Inflammatory macrophage treated with lipopolysaccharide for 4 hours (primary cell): Measurements from ENCODE around the gene FER1L5.

Experiments
- DNase-seq: peaks from one replicate; pipeline ENCODE4 v3.0.0-alpha.2; 2020

FER1L5 gene

DNA sequence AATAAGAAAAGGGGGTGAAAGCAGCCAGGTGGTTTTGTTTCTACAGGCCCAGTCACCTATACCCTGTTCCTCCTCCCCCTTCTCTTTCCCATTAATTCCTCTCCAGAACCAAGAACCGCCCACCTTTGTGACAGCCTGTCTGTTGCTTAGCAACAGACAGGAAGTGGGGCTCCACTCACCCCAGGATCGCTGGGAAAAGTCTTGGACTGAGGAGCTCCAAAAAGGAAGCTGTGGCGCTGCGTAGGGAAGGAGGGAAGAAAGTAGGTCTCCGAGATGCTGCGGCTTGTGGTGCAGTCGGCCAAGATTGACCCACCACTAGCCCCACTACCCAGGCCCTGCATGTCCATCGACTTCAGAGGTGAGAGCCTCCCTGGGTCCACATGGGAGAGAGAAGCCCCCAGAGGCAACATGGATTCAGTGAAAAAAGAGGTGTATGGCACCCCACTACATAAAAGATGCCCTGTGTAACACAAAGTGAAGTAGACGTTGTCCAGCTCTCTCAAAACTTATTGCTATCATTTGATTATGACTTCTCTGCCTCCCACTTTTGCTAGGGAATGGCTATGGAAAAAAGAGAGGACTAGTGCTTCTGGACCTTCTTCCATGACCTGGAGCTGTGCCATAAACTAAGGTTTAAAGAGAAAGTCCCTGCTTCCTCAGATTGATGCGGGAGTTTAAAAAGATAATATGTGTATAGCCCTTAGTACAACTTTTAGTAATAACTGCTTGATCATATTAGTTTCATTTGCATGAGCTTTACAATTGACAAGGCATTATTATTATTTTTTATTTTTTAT, at the start of gene FER1L5:
TSS of gene FER1L5 (plus strand) at position 201 of the 797 bp plus-strand sequence. CDS start at position 274, 73 bp downstream.
- no peak for DNase-seq

DNA sequence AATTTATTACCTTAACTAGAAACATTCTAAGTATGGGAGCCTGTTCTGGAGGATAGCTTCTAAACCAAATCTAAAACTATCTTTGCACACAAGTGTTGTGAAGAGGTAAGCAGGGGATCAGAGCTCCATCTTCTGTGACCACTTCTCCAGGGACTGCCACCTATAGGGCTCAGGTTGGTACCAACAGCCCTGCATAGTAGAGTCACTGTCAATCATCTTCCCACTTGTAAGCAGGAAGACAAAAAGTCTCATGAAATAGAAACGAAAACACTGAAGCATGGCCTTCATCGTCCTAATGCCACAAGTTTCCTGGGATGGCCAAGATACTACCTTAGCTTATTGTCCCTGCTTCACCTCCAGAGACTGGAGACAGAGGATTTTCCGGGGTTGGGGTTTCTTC, 48.3 kb upstream of the FER1L5 start:
- DNase-seq: no peak

DNA sequence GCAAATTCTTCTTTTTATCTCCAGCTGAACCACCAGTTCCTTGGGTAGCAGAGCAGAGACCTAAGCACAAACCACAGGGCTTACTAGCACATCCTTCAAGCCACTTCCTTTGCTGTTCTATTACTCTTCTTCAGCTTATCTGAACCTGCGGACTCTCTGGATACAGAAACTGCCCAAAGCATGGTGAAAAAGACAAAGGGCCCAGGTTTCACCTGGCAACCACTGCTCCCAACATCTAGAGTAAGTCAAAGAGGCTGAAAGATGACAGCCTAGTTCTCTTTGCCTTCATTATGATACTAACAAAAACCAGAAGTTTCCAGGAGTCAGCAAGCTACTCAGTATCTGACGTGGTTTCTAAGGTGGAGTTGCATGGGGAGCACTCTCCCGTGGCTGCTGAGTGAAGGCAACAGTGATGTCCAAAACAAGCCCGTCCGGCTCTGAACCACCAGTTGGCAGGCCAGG, 47.8 kb upstream of the FER1L5 start:
- no peak for DNase-seq

DNA sequence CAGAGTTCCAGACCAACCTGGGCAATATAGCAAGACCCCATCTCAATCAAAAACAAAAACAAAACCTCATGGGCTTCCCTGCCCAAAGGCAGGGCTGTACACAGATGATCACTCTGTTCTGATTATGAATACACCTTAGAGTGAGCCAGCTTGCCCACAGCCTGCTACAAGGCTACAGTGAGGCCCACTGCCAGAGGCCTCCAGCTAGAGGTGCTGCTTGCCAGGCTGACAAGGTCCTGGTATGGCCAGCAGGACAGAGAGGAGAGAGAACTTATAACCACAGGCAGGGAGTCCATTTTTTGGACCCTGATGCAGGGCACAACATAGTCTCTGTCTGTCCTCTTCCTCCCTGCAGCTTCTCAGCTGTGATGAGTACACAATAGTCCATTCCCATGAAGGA, 46.0 kb upstream of the FER1L5 start:
- DNase-seq: no peak

DNA sequence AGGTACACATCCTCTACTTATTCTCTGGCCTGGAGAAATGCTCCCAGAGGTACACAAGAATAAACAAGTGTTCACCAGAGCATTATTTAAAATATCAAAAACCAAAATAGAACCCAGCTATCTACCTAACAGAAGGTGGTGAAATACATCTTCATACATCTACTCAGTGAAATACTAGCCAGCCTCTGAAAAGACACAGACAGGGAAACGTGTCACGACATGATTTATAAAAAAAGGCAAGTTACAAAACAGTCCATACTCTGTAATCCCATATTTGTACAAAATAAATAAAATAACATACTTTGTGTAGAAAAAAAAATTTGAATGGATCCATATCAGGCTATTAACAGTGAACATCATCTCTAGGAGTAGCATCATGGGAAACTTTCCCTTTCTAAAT, 42.6 kb upstream of the FER1L5 start:
- DNase-seq: no peak

DNA sequence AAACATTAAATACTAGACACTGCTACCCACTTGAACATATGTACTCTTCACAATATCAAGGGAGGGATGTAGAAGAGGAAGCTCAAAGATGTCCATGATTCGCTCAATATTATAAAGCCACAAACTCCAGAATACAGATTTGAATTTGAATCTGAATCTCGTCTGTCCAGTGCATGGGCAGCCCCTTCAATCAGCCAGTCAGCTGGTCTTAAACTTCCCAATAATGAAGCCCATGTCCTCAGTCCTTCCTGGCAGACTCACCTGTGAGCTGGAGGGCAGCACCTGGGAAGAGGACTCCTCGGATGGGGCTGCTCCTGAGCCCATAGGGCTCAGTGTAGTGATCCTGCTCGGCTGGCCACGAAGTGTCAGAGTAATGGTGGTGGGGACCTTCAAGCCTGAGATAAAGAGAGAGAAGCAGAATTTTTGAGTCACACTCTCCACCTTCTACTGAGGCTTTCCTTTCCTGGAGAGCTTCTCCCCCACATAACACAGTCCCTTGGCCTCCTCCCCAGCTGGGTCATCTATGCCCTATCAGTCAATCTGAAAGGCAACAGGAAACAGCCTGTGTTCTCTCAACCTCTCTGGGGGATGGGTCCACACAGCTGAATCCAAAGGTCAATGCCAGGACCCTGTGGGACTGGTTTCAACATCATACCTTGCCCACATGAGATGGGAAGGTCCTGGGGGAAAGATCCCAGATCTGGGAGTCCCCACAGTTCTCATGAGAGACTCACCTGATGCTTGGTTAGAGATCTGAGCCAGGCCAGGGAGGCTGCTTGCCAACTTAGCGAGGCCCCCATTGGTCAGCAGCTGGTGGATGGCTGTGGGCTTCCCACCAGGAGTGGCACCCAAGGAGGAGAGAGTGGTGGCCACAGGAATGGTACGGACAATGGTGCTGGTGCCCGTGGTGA, 40.9 kb upstream of the FER1L5 start:
- DNase-seq: no peak

DNA sequence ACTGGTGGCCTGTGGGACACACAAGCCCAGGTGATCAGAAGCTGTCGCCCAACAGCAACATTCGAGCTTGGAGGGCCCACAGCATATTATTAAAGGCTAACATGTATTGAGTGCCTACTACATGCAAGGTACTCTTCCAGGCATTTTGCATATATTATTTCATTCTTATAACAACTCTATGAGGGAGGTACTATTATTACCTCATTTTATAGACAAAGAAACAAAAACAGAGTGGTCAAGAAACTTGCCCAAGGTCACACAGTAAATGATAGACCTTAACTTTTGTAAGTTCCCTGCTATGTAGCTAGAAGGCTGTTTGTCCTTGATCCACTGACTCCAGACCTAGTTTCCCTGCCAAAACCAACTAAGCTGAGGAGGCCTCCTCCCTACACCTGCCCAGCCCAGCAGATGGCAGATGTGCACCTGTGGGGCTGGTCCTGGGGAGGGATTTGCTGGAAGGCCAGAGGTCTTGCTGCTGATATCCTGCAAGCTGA, 40.2 kb upstream of the FER1L5 start:
- no peak for DNase-seq

DNA sequence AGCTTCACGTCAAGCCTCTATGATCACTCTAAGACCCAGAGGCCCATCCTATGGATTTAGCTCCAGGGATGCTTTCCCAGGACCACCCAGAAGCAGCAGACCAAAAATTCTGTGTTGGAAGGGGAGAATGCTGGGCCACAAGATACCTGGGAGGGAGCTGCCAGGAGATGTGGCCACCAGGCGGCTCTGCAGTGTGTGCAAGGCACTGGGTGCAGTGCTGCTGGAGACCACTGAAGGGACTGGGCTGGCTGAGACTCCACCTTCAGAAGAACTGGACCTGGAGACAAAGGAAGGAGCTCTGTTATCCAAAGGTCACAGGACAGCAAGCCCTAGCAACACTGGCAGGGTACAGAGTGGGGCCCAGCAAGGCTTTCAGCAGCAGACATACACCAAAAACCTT, 38.5 kb upstream of the FER1L5 start:
- no peak for DNase-seq

DNA sequence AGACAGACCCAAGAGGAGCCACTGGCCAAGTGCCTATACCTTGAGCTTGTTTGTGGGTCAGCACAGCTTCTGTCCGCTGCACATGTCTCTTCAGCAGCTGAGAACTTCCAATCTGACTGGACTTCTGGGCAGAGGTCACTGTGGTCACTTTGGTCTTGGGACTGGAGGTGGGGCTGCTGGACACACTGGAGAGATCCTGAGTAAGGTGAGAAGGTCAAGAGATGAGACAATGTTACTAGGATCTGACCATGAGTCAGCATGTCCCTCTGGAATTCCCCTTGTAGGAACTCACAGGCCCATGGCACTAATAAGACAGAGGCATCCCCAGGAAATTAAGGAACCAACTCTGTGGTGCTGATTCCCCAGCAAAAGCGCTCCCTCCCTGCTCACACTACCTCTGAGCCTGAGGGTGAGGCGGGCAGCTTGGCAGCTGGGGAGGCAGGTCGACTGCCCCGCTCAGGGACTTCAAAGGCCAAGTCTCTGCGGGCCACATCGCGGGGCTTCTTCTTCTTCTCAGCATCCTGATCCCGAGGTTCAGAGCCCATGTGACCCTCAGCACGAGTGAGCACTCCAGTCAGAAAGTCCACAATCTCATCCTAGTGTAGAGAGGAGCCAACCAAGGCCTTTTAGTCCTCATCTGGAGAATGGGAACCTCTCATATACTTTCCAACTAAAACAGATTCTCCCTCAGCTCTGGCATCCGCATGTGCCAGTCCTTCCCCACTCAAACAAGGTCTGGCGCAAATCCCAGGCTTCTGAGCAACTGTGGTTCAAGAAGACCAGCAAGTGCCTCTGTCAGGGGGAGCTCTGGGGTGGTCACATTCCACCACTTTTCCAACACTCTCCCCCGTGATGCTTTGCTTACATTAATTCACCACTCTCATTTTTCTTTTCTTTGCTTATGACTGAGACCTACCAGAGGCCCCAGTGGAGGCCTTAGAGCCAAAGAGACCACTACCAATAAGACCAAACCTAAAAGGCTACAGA, 33.8 kb upstream of the FER1L5 start:
- DNase-seq: peak; percentile 87

DNA sequence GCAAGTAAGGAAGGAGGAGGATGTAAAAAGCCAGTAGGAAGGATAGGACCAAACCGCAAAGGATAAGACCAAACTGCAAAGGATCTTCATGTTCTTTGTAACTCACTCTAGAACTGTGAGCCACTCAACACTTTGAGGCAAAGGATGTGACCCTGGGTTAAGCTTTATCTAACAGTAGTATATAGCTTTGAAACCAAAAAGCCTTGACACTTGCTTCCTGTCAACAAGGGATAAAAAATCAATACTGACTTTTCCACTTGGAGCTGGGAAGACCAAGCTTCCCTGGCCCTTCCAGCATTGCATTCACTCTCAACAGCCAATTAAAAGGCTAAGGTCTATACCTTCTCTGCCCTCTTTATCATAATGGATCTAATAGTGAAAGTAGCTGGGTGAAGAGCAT, 26.4 kb upstream of the FER1L5 start:
- no peak for DNase-seq

DNA sequence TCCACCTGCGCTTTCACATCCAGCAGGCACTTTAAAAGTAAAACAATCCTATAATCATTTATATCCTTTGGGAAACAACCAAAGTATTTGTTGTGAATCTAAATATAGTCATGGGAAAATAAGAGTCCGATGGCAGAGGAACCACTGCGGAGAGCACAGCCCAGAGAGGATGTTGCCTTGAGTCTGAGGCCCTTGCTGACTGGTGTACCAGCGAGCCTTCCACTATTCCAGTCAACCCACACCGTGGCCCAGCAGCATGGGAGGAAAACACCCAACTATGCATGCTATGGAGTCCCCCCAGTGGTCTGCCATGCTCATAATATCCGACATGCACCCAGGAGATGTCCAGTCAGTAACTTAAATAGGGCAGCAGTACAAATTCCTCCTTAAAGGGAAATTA, 26.0 kb upstream of the FER1L5 start:
- DNase-seq: no peak

DNA sequence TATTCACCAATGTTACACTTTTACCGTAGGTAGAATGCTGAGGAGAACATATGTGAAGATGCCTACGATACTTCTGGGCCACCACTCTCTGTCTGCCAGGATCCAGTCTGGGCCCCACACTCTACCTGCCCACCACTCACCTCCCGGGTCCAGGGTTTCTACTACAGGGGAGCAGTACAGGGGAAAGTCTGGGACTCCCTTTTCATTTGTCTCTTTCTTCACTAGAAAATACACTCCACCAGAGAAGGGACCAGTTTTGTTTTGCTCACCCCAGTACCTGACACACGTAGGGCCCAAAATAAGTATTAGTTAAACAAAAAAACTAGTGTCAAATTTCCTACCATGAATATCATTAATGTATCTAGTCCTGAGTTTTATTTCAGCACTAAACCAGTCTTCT, 25.6 kb upstream of the FER1L5 start:
- DNase-seq: no peak

DNA sequence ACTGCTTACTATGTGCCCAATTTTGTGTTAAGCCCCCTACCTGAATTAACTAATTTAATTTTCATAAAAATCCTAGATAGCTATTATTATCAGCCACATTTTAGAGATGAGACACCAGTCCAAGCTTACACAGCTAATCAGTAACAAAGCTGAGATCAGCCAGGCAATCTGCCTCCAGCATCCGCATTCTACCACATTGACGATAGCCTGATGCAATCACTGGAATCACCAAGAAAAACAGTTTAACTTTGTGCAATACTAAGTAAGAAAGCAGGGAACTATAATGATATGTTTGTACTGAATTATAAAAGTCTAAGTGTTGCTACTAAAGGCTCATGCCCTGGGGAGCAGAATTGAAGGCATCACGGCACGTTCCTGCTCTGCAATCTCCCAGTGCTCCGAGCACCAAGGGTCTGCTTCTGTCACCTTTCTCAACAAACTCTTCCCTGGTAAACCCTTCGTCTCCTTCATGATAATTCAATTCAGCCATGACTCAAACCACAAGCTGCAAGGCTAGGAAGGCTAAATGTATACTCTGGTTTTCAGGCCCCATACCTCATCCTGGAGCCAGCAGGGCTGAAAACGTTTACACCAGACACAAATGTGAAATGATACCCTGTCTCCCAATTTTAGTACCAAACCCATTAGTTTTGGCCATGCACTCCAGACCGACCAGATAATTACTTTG, 23.8 kb upstream of the FER1L5 start:
- DNase-seq: peak; percentile 88

DNA sequence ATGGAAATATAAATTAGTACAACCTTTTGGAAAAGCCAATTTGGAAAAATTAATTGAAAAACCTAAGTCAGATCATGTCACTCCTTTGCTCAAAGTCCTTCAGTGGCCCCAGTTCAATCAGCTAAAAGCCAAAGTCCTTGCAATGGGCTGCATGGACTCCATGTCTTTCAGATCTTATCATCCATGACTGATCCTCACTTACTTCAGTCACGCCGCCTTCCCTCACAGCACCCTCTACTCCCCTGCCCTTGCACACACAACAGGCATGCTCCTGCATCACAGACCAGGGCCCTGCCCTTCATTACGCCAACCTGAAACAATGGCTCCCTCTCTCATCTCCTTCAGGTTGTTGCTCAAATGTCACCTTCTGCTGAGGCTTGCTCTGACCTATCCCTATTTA, 20.0 kb upstream of the FER1L5 start:
- DNase-seq: no peak

DNA sequence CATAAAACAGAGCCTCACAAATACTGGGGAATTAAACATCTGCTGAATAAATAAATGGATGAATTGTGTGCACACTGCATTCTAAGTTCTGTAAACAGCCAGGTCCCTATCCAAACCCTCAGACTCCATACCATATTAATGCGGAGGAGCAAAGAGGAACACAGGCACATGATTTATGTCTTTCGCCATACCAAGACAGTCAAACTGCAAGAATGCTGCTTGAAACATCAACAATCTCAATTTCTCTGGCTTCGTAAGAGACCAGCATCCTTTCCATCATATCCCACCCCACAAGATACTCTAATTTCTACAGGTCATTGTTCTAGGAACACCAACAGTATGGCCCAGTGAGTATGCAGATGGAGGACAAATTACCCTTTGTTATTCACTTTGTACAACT, 19.4 kb upstream of the FER1L5 start:
- peak; percentile 83 for DNase-seq

DNA sequence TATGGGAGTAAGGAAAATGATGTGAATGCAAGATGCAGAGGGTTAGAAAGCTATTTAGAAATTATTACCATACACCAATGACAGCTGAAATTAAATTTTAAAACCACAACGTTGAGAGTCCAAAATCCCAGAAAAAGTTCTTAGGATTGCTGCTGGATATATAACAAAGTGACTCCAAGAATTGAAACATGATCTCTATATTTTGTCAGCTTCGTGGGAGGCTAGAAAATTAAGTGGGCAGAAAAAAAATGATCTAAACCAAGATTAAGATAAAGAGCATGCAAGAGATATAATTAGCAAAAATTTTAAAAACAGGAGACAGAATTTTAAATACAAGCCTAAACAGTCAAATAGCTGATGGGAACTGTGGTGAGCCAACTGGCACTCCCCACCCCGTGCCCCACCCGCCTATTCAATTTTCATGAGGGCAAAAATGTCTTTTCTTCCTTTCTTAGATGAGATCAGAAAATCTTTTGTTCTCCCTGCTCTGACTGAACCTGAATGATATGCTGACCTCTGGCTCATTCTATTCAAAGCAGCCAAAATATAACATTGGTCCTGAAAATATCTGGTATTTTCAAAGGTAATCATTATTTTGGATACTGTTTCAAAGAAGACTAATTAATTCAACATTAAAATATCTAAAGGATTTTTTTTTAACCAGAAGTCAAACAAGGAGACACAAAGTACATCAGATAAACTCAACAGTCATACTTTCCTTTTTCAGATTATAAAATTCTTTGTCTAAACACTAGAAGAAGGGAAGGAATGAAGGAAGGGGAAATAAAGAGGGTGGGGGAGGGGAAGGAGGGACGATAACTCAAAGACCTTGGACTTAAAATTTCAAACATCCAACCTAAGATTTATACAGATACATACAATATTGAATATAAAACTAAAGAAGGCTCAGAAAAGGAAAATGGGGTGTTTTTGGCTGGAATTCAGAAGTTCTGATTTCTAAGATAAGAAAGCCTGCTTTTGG, 16.7 kb upstream of the FER1L5 start:
- no peak for DNase-seq

DNA sequence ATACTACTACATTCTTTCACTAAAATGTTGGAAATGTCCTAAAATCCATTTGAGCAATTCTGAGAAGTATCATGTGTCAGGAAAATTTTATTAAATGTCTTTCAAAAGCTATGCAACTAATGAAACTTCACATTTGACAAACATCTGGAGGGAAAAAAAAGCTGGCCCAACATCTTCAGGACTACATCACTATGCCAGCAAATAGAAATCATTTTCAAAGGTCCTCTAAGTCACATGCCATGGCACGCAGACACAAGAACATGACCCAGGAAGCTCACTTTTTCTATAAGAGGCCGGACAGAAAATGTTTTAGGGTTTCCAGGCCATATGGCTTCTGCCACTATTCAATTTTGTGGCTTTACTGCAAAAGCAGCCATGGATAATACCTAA, 16.0 kb upstream of the FER1L5 start:
- DNase-seq: no peak

DNA sequence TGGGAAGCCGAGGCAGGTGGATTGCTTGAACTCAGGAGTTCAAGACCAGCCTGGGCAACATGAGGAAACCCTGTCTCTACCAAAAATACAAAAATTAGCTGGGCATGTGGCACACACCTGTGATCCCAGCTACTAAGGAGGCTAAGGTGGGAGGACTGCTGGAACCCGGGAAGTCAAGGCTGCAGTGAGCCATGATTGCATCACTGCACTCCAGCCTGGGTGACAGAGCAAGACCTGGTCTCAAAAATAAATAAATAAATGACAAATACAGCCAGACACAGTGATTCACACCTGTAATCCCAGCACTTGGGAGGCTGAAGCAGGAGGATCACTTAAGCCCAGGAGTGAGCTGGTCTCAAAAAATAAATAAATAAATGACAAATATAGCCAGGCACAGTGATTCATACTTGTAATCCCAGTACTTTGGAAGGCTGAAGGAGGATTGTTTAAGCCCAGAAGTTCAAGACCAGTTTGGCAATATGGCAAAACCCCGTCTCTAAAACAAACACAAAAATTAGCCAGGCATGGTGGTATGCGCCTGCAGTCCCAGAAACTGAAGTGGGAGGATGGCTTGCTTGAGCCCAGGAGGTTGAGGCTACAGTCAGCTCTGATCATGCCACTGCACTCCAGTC, 10.6 kb upstream of the FER1L5 start:
- no peak for DNase-seq

DNA sequence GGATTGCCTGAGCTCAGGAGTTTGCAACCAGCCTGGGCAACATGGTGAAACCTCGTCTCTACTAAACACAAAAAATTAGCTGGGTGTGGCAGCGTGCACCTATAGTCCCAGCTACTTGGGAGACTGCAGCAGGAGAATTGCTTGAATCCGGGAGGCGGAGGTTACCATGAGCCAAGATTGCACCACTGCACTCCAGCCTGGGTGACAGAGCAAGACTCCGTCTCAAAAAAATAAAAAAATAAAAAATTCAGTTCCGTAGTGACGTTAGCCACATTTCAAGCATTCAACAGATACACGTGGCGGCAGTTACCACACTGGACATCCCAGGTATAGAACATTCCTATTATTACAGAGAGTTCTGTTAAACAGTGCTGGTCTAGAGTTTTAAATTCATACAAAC, 8.9 kb upstream of the FER1L5 start:
- DNase-seq: no peak

DNA sequence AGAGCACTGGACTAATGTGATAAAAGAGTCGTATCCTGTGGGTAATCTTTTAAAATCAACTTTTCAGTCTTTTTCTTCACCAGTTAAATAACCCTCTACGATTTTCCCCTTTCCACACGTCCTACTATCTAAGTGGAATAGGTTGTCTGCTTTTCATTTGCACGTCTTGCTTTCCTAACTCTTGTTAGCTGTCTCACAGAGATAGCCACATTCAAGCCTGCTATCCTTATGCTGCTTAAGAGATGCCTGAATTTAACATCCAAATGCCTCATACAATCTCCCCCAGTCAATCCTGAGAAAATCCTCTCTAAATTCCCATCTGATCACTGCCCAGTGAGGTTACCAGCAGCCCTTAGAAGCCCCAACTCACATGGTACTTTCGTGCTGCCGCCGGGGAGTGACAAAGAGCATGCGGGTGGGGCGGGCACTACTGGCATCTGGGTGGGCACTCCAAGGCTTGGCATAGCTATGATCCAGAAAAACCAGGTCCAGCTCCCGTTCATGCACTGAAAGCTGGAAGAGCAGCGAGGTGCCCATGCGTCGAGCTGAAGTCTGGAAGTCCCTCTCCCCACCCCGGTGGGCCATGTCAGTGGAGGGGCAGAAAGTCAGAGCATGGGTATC, 5.9 kb upstream of the FER1L5 start:
- DNase-seq: no peak
